ENCODE results near the gene COQ2. TPM values are rescaled to one million over a fixed set of nuclear protein-coding genes. Genes with fewer than 3 reads are reported as not detected.
A peak's percentile ranks its signal among the peaks of the same experiment; 100 is the strongest.
"Not testable (repeated sequence)": the region's sequence is repeated elsewhere in the genome, so short reads cannot be mapped to it uniquely, and the experiment has no call there.

Gene COQ2
- polyA plus RNA-seq, 1 donor = 14.9 TPM

GRCh38 chr4:83288381-83288780 is 3.8 kb upstream of the COQ2 start:
- DNase-seq = not testable (repeated sequence)

GRCh38 chr4:83285055-83285407 is 433 bp upstream of the COQ2 start:
- peak; percentile 61 for DNase-seq

DNA sequence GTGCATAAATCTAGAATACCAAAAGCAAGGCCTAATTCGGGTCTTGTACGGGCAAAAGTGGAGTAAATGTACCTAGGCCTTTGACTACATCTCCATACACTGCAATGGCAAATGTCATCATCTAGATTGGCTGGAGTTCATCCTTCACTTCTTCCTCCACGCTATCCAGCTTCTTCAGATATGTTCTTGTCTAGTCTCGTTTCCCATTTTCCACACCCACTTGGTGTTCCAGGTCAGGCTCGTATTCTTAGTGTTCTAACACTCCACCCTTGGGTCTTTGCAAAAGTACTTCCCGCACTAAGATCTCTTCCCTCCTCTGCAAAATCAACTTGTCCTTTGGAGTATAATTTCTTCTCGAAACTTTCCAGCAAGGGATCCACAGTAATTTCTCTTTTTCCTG is 1.4 kb downstream of the COQ2 start:
- no peak for DNase-seq

GRCh38 chr4:83282049-83282535 is 2.5 kb downstream of the COQ2 start:
- DNase-seq = peak; percentile 53

- DNase-seq = no peak
Measured at GRCh38 chr4:83281307-83281706, 3.3 kb downstream of the COQ2 start.

DNA sequence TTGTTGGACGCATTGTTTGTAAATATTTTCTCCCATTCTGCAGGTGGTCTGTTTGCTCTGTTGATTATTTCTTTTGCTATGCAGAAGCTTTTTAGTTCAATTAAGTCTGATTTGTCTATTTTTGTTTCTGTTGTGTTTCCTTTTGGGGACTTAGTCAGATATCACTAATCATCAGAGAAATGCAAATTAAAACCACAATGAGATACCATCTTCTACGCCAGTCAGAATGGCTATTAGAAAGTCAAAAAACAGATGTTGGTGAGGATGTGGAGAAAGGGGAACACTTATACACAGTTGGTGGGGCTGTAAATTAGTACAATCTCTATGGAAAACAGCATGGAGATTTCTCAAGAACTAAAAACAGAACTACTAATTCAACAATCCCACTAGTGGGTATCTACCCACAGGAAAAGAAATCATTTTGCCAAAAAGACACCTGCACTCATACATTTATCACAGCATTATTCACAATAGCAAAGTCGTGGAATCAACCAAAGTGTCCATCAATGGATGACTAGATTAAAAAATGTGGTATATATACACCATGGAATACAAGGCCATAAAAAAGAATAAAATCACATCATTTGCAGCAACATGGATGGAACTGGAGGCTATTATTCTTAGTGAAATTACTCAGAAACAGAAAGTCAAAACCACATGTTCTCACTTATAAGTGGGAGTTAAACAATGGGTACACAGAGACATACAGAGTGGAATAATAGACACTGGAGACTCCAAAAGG is 8.1 kb downstream of the COQ2 start:
- DNase-seq = no peak

GRCh38 chr4:83273926-83274325 is 10.7 kb downstream of the COQ2 start:
- not testable (repeated sequence) for DNase-seq

GRCh38 chr4:83272900-83273299 is 11.7 kb downstream of the COQ2 start:
- no peak for DNase-seq

GRCh38 chr4:83269256-83269655 is 15.3 kb downstream of the COQ2 start:
- DNase-seq = no peak

GRCh38 chr4:83268491-83268890 is 16.1 kb downstream of the COQ2 start:
- no peak for DNase-seq

DNA sequence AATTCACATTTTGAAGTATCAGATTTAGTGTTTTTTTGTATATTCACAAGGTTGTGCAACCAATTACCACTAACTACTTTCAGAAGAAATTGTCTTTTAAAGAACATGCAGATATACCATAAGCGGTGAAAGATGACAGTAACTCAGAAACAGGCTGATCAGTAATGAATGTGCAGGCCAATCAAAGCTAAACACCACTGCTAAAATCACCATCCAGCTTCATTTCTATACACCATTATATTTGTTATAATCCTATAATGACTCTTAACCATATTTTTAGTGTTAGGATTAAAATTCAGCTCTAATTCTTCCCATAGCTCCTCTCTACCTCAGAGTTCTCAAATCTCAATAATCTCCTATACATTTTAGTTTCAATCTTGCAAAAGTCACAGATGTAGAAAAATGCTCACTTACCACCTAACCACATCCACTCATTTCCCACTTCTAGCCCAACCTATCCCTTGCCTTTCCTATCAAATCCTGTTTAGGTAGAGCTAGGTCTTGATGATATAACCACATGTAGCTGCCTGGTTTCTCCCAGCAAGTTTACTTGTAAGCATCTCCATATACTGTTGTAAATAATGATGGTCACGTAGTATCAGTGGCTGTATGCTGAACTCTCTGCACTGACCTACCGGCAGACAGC is 16.6 kb downstream of the COQ2 start:
- no peak for DNase-seq

- no peak for DNase-seq
Measured at GRCh38 chr4:83267121-83267829, 17.3 kb downstream of the COQ2 start.

DNA sequence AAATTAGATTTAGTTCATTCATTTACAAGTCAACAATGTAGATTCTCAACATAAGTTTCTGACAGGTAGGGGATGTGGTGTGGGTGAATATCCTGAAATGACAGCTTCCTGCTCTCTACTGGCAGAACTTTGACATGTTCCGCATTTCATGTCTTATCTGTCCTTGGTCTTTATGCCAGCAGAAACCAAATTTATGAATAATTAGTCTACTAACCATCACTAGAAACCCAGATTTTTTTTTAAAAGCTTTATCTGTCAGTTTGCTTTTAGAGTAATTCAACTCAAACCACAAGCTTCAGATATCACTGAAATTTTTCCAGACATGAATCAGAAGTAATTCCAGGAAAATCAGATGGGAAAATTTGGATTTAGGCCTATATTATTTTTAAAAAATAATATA is 17.9 kb downstream of the COQ2 start:
- no peak for DNase-seq

GRCh38 chr4:83263106-83263505 is 21.5 kb downstream of the COQ2 start:
- DNase-seq = no peak

DNA sequence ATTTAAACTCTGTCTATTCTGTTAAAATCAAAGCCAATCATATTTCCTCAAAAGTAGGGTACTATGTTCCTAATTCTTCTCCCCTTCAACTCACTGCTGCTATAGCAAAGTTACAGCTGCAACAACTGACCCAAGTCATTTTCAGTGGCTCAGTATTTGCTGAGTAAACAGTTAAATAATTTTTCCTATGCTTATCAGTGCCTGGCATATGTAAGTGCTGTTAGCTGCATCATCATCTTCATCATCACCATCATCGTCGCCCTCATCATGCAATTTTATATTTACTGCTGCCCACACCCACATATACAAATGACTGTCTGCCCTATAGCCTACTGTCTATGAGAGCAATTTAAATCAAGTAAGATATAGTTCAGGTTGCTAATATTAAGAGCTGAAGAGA is 21.9 kb downstream of the COQ2 start:
- DNase-seq = no peak

DNA sequence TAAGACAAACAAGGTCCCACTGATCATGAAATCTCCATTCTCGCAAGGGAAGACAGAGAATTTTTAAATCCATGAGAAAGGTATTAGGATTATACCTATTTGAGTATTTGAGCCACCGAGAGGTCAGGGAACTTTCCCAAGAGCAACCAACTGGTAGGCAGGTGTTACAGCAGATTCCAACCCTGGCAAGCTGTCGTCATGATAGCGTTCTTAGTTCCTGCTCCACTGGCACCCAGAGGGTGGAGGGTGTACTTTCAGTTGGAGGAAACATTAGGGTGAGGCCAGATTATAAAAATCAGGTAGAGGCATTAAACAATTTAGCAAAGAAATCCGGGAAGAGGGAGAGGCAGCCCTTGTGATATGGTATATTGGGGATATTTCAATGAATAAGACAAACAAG is 23.3 kb downstream of the COQ2 start:
- DNase-seq = no peak

- no peak for DNase-seq
Measured at GRCh38 chr4:83259586-83259985, 25.0 kb downstream of the COQ2 start.

GRCh38 chr4:83258461-83258860 is 26.1 kb downstream of the COQ2 start:
- no peak for DNase-seq

DNA sequence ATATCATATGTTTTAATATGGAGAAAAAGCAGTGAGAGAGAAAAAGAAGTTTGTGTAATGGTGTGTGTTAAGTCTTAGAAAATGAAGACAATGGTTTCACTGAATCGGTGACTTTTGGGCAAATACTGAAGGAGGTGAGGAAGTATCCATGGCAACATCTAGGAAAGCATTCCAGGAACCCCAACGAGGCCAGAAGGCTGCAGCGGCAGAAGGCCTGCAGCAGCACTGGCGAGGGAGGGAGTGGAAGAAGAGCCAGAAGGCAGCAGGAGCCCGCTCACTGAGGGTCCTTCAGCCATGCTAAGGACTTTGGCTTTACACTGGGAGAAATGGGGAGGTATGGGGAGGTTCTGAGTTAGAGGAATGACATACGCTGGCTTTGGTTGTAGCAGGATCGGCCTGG is 26.8 kb downstream of the COQ2 start:
- DNase-seq = no peak

GRCh38 chr4:83255584-83255983 is 29.0 kb downstream of the COQ2 start:
- DNase-seq = peak; percentile 44

DNA sequence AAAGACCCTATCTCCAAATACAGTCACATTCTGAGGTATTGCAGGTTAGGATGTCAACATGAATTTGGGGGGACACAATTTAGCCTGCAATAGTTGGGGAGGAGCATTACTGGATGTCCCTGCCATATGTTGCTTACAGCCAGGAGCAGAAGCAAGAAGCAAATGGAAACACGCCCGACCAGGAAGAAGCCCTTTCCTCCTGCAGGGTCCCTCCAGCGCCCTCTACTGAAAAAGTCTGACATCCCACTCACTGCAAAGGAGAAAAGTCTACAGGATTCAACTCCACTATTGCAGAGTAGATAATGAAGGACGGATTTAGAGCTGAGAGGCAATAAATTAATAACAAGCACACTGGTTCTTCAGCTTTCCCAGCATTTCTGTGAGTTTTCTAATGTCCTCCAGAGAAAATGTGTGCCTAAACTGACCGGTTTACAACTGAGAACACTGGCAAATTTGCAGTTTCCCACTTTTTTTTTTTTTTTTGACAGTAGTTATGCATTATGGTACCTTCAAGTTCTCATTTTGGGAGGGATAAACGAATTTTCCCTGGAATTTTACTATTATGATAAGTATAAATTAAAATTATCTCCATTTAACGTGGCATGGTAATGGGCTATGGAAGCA is 31.7 kb downstream of the COQ2 start:
- DNase-seq = peak; percentile 32

DNA sequence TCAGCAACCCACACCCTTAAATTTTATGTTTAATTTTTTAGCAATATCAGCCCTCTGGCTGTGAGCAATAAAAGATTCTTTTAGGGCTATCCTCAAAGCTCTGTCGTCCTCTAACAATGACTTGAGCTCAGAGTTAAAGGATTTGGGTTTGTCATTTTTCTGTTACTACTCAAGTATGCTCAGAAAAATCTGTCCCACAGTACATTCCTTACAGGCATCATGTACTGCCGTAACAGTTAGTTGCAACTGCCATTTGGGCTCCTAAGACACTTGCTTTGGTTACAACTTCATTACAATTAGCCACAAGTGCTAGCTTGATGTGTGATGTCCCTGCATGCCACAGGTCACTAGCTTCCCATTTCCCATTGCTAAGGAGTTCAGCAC is 33.2 kb downstream of the COQ2 start:
- DNase-seq = no peak
